Measurements from ENCODE around the gene NTMT1.

DNA sequence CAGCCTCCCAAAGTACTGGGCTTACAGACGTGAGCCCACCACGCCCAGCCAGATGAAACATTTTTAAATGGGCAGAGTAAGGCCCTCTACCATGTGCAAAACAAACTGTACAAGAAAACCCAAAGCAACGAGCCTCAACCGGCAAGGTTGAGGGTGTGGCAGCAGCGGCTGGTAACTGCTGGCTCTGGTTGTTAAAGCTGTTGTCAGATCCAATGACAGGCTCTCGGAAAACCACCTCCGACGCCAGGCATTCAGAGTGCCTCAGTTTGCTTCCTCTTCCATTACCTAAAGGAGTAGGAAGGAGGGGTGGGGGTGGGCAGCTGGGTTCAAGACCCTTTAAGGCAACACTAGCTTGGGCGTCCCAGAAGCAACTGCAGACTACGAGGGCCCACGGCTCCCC is 18.4 kb downstream of the NTMT1 start:
- TF ChIP-seq, protein P1, sequence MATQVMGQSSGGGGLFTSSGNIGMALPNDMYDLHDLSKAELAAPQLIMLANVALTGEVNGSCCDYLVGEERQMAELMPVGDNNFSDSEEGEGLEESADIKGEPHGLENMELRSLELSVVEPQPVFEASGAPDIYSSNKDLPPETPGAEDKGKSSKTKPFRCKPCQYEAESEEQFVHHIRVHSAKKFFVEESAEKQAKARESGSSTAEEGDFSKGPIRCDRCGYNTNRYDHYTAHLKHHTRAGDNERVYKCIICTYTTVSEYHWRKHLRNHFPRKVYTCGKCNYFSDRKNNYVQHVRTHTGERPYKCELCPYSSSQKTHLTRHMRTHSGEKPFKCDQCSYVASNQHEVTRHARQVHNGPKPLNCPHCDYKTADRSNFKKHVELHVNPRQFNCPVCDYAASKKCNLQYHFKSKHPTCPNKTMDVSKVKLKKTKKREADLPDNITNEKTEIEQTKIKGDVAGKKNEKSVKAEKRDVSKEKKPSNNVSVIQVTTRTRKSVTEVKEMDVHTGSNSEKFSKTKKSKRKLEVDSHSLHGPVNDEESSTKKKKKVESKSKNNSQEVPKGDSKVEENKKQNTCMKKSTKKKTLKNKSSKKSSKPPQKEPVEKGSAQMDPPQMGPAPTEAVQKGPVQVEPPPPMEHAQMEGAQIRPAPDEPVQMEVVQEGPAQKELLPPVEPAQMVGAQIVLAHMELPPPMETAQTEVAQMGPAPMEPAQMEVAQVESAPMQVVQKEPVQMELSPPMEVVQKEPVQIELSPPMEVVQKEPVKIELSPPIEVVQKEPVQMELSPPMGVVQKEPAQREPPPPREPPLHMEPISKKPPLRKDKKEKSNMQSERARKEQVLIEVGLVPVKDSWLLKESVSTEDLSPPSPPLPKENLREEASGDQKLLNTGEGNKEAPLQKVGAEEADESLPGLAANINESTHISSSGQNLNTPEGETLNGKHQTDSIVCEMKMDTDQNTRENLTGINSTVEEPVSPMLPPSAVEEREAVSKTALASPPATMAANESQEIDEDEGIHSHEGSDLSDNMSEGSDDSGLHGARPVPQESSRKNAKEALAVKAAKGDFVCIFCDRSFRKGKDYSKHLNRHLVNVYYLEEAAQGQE (IDR thresholded peaks at IDR 0.05; ENCODE audit: low read depth, low read length), result no peak
- TF ChIP-seq RBBP5 (conservative IDR thresholded peaks at IDR 0.05) (no peak), CREM (IDR thresholded peaks at IDR 0.05; ENCODE audit: low read depth) (no peak), EZH2 (IDR thresholded peaks at IDR 0.05; ENCODE audit: borderline replicate concordance, control insufficient read depth, low read depth, low read length) (no peak), RAD21 (IDR thresholded peaks at IDR 0.05; ENCODE audit: insufficient read depth, low read depth, low read length) (no peak), NRF1 (conservative IDR thresholded peaks at IDR 0.05; ENCODE audit: low read depth, low read length) (no peak), POLR2AphosphoS5 (IDR thresholded peaks at IDR 0.05; ENCODE audit: low read length) (no peak), KDM1A (IDR thresholded peaks at IDR 0.05; ENCODE audit: borderline replicate concordance) (no peak), CREB1 (IDR thresholded peaks at IDR 0.05; ENCODE audit: low read depth) (no peak), JUNB (IDR thresholded peaks at IDR 0.05) (no peak), RCOR1 (conservative IDR thresholded peaks at IDR 0.05; ENCODE audit: low read depth, low read length) (no peak), EP300 (IDR thresholded peaks at IDR 0.05; ENCODE audit: borderline replicate concordance in 1 of 2, control insufficient read depth in 1 of 2, low read depth in 2 of 2, low read length in 2 of 2) (no peak)
- TF ChIP-seq, protein P2, sequence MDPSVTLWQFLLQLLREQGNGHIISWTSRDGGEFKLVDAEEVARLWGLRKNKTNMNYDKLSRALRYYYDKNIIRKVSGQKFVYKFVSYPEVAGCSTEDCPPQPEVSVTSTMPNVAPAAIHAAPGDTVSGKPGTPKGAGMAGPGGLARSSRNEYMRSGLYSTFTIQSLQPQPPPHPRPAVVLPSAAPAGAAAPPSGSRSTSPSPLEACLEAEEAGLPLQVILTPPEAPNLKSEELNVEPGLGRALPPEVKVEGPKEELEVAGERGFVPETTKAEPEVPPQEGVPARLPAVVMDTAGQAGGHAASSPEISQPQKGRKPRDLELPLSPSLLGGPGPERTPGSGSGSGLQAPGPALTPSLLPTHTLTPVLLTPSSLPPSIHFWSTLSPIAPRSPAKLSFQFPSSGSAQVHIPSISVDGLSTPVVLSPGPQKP (IDR thresholded peaks at IDR 0.05; ENCODE audit: low read depth, low read length), result no peak
- TF ChIP-seq, protein P3, sequence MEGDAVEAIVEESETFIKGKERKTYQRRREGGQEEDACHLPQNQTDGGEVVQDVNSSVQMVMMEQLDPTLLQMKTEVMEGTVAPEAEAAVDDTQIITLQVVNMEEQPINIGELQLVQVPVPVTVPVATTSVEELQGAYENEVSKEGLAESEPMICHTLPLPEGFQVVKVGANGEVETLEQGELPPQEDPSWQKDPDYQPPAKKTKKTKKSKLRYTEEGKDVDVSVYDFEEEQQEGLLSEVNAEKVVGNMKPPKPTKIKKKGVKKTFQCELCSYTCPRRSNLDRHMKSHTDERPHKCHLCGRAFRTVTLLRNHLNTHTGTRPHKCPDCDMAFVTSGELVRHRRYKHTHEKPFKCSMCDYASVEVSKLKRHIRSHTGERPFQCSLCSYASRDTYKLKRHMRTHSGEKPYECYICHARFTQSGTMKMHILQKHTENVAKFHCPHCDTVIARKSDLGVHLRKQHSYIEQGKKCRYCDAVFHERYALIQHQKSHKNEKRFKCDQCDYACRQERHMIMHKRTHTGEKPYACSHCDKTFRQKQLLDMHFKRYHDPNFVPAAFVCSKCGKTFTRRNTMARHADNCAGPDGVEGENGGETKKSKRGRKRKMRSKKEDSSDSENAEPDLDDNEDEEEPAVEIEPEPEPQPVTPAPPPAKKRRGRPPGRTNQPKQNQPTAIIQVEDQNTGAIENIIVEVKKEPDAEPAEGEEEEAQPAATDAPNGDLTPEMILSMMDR (IDR thresholded peaks at IDR 0.05 in 2 of 3, conservative IDR thresholded peaks at IDR 0.05 in 1 of 3; ENCODE audit: control insufficient read depth in 2 of 3, extremely low read depth in 1 of 3, insufficient read depth in 1 of 3, low read depth in 3 of 3, low read length in 3 of 3), result no peak

Data from GM12878 (cell line).